ENCODE measurements around the gene GAL3ST1.
A peak's percentile ranks its signal among the peaks of the same experiment; 100 is the strongest.
"Not testable (repeated sequence)": the region's sequence is repeated elsewhere in the genome, so short reads cannot be mapped to it uniquely, and the experiment has no call there.

Gene GAL3ST1, protein sequence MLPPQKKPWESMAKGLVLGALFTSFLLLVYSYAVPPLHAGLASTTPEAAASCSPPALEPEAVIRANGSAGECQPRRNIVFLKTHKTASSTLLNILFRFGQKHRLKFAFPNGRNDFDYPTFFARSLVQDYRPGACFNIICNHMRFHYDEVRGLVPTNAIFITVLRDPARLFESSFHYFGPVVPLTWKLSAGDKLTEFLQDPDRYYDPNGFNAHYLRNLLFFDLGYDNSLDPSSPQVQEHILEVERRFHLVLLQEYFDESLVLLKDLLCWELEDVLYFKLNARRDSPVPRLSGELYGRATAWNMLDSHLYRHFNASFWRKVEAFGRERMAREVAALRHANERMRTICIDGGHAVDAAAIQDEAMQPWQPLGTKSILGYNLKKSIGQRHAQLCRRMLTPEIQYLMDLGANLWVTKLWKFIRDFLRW

DNA sequence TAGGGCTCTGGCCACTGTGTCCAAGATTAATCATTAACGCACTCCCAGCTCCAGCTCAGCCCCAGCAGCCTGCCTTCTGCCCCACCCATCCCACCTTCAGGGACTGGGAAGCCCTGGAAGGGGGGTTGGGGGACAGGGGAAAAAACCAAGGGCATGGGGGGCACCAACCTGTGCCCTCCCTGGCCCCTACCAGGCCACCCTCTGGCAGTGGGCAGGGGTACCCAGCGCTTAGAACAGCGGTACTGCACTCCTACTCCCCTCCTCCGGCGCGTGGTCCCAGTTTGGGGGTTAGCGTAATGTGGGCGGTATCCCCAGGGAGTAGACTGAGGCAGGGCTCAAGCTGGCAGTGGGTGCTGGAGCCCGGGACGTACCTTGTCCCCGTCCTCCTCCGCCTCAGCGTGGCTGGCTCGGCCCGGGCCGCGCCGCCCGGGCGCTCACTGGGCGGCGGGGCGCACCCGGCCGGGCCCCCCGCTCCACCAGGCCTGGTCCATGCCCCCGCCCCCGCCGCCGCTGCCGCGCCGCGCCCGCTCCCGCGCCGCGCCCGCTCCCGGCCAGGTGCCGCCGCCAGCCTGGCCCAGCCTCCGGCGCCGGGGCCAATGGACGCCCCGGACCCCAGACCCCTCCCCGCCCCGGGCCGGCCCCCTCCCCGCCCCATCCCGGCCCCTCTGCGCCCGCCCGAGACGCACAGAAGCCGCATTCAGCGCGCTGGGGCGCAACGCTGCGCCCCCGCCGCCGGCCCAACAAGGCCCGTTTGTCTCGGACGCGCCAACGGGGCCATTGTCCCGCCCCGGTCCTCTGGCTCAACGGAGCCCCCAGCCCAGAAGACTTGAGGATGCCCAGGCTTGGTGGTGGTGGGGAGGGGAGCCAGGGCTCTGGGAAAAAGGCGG is at the start of gene GAL3ST1:
Gene GAL3ST1, minus strand, starts transcription at position 571 of the 887 bp plus-strand sequence. CDS start 17,273 bp downstream, outside the sequence.
- peak; percentile 53 for DNase-seq

- DNase-seq, result not testable (repeated sequence)
Measured at GRCh38 chr22:30619909-30620308, 45.4 kb upstream of the GAL3ST1 start.

DNA sequence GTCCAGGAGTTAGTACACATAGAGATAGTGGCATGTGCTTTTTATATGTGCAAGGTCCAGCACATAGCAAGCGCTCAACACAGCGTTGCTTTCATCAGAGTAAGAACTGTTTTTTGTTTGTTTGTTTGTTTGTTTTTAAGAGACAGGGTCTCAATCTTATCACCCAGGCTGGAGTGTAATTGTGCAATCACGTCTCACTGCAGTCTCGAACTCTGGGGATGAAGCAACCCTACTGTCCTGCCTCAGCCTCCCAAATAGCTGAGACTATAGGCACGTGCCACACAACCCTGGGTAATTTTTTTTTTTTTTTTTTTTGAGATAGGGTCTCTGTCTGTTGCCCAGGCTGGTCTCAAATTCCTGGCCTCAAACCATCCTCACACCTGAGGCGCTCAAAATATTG is 43.4 kb upstream of the GAL3ST1 start:
- no peak for DNase-seq

- DNase-seq, result no peak
Measured at GRCh38 chr22:30615543-30615954, 41.1 kb upstream of the GAL3ST1 start.

GRCh38 chr22:30614879-30615278 is 40.4 kb upstream of the GAL3ST1 start:
- no peak for DNase-seq

DNA sequence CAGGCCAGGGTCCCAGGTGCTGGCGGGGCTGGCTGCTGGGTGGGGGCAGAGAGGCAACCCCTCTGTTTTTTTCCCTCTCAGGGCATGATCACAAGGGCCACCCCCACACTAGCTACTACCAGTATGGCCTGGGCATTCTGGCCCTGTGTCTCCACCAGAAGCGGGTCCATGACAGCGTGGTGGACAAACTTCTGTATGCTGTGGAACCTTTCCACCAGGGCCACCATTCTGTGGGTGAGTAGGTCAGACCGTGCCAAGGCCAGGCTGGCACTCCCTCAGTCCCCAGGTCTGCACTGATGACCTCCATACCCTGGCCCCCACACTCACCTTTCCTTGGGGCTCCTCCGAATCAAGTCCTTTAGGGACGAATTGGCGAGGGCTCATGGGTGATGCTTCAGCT is 39.8 kb upstream of the GAL3ST1 start:
- no peak for DNase-seq

DNA sequence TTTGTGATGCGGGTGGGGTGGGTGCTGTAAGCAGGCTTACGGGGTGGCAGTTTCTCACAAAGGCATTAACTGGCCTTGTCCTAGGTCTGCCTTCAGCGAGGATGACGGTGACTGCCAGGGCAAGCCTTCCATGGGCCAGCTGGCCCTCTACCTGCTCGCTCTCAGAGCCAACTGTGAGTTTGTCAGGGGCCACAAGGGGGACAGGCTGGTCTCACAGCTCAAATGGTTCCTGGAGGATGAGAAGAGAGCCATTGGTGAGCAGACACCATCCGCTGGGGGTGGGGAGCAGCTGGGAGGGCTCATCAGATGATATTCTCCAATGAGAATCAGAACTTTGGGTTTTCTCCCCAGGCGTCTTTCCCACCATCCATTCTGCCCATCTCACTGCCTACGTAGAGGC is 38.3 kb upstream of the GAL3ST1 start:
- no peak for DNase-seq

- no peak for DNase-seq
Measured at GRCh38 chr22:30611197-30611596, 36.7 kb upstream of the GAL3ST1 start.

DNA sequence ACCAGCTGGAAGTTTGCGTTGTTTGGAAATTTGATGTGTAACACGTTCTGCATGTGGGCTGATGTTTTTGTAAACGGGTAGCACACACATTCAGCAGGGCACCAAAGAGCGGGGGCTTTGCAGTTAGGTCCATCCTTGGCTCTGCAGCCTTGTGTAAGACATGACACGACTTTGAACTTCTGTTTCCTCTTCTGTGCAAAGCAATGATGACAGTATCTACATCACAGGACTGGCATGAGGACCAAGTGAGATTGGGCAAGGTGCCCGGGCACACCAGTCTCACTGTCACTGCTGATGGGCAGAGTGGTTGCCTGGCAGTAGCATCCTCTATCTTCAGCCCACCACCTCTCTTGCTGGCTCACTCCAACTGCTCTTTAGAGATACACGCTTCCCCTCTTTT is 35.8 kb upstream of the GAL3ST1 start:
- DNase-seq, result no peak

GRCh38 chr22:30609260-30610185 is 35.1 kb upstream of the GAL3ST1 start:
- DNase-seq, result peak; percentile 47

GRCh38 chr22:30607939-30608338 is 33.5 kb upstream of the GAL3ST1 start:
- DNase-seq, result no peak

GRCh38 chr22:30607300-30607930 is 33.0 kb upstream of the GAL3ST1 start:
- no peak for DNase-seq

DNA sequence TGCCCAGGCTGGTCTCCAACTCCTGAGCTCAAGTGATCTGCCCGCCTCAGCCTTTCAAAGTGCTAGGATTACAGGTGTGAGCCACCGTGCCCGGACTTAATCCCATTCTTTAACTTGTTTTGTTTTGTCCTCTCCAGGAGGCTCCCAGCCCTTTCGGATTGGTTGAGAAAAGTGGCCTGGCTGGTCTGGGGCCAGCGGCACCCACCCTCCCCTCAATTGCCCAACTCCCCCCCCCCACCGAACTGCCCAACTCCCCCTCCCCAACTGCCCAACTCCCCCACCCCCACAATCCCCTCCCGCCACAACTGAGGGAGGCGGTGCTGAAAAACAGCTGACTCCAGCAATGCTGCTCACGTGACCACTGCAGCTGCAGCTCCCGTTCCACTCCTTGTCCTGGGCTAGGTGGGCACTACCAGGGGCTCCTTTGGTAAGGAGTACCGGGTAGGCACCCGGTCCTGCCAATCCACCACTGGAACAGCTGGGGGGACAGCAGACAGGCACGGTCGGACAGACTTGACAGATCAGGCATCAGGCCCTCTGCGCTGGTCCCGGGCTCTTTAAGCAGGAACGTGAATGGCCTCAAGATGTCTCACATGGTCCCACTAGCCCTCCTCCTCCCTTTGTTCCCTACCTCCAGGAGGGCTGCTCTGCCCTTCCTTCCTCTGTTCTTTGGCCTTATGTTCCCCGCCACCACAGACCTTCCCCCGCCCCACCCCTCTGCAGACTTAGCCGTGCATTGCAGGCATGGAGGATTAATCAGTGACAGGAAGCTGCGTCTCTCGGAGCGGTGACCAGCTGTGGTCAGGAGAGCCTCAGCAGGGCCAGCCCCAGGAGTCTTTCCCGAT is 32.2 kb upstream of the GAL3ST1 start, which contains the start of gene TCN2:
Gene TCN2, plus strand, starts transcription at position 720 of the 845 bp plus-strand sequence. CDS start 158 bp downstream, outside the sequence.
- DNase-seq, result peak; percentile 84

- peak; percentile 40 for DNase-seq
Measured at GRCh38 chr22:30605449-30606110, 31.1 kb upstream of the GAL3ST1 start.

DNA sequence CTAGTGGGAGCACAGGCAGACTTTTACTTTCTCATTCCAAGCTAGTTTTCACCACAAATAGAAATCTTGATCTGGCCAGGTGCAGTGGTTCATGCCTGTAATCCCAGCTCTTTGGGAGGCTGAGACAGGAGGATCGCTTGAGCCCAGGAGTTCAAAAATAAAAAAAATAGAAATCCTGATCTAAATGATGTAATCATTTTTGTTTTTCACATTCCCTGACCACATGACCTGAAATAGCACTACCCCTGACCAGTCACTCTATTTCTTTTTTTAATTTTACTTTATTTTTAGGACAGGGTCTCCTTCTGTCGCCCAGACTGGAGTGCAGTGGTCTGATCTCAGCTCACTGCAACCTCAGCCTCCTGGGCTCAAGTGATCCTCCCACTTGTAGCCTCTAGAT is 30.3 kb upstream of the GAL3ST1 start:
- no peak for DNase-seq

GRCh38 chr22:30603801-30604200 is 29.3 kb upstream of the GAL3ST1 start:
- no peak for DNase-seq

DNA sequence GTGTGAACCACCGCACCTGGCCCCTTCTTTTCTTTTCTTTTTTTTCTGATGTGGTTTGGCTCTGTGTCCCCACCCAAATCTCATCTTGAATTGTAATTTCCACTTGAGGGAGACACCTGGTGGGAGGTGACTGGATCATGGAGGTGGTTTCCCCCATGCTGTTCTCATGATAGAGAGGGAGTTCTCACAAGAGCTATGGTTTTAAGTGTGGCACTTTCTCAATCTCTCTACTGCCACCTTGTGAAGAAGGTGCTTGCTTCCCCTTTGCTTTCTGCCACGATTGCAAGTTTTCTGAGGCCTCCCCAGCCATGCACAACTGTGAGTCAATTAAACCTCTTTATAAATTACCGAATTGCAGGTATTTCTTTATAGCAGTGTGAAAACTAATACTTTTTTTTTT is 27.6 kb upstream of the GAL3ST1 start:
- DNase-seq, result no peak

DNA sequence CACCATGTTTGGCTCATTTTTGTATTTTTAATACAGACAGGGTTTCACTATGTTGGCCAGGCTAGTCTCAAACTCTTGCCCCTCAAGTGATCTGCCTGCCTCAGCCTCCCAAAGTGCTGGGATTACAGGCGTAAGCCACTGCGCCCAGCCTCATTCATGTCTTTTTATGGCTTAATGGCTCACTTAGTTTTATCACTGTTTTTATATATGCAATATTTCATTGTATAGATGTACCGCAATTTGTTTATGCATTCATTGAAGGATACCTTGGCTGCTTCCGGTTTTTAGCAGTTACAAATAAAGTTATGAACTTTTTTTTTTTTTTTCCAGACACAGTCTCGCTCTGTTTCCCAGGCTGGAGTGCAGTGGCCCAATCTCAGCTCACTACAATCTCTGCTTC is 27.0 kb upstream of the GAL3ST1 start:
- no peak for DNase-seq

DNA sequence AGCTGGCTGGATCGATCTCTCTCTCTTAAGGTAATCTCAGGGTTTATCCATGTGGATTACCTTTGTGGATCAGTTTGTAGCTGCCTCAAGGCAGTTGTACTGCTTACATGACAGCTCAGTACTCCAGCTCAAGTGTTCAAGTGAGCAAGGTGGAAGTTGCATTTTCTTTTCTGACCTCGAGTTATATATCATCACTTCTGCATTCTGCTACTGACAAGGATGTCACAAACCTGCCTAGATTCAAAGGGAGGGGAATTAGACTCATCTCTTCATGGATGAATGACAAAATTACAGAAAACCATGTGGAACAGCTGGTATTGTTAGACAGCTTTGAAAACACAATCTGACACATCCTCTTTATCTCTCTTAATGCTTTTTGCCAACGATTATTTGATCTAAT is 26.5 kb upstream of the GAL3ST1 start:
- DNase-seq, result no peak

DNA sequence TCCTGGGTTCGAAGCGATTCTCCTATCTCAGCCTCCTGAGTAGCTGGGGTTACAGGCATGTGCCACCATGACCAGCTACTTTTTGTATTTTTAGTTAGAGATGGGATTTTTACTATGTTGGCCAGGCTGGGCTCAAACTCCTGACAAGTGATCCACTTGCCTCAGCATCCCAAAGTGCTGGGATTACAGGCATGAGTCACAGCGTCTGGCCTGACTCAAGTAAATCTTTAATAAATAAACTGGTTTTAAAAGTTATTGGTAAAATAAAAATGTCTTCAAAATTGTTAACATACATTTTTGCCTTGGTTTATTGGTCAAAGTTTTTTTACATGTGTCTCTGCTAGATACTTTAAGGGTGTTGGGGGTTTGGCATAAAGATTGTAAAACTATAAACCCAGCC is 24.5 kb upstream of the GAL3ST1 start:
- DNase-seq, result no peak

GRCh38 chr22:30596886-30597285 is 22.4 kb upstream of the GAL3ST1 start:
- no peak for DNase-seq
